Measurements from ENCODE around the gene ATP9A.
"Not testable (repeated sequence)": the region's sequence is repeated elsewhere in the genome, so short reads cannot be mapped to it uniquely, and the experiment has no call there.

ATP9A gene

DNA sequence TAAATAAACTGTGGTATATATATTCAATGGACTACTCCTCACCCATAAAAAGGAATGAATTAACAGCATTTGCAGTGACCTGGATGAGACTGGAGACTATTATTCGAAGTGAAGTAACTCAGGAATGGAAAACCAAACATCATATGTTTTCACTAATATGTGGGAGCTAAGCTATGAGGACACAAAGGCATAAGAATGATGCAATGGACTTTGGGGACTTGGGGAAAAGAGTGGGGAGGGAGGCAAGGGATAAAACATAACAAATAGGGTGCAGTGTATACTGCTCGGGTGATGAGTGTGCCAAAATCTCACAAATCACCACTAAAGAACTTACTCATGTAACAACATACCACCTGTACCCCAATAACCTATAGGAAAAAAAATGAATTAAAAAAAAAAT lies 45.2 kb downstream of the ATP9A start:
- DNase-seq (ENCODE audit: low read depth) = not testable (repeated sequence)

DNA sequence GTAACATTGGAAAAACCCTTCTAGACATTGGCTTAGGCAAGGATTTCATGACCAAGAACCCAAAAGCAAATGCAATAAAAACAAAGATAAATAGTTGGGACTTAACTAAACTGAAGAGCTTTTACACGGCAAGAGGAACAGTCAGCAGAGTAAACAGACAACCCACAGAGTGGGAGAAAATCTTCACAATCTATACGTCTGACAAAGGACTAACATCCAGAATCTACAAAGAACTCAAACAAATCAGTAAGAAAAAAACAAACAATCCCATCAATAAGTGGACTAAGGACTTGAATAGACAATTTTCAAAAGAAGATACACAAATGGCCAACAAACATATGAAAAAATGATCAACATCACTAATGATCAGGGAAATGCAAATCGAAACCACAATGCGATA lies 45.9 kb downstream of the ATP9A start:
- not testable (repeated sequence) for DNase-seq (ENCODE audit: low read depth)

DNA sequence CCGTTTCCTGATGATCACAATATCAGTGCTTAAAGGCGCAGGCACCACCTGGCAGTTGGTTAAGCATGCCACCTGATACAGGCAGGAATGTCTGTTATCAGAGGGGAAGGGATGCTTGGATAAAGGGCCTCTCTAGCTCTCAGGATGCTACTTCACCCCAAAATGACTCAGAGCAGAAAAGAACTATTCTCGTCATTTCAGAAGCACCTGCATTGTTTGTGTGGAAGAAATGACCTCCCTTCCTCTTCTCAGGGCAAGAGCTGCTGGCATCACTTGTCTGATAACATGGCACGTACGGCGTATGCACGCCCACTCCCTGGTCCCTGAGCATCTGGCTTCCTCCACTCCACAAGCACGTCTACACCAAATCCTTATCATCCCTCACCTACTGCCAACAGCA lies 47.3 kb downstream of the ATP9A start:
- no peak for DNase-seq (ENCODE audit: low read depth)

DNA sequence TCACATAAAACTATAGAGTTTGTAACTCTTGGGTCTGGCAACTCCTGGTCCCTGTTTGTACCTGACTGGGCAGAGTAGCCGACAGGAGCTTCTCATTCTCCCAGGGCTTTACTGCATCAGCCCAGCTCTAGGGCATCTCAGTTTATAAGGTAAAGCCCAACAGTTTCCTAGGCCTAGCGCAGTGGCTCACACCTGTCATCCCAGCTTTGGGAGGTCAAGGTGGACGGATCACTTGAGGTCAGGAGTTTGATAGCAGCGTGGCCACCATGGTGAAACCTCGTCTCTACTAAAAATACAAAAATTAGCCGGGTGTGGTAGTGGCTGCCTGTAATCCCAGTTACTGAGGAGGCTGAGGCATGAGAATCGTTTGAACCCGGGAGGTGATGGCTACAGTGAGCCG lies 47.8 kb downstream of the ATP9A start:
- no peak for DNase-seq (ENCODE audit: low read depth)

DNA sequence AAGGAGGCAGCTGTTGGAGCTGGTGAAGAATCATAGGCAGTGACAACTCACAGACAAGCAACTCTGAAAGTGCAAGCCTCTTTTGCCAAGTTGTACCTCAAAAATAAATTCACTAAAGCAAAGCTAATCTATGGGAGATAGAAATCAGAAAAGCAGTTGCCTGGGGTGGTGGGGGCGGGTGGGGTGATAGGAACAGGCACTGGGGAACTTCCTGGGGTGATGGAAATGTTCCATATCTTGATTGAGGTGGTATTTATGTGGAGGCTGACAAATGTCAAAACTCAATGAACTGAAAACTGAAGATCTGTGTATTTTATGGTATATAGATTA lies 52.4 kb downstream of the ATP9A start:
- no peak for DNase-seq (ENCODE audit: low read depth)

DNA sequence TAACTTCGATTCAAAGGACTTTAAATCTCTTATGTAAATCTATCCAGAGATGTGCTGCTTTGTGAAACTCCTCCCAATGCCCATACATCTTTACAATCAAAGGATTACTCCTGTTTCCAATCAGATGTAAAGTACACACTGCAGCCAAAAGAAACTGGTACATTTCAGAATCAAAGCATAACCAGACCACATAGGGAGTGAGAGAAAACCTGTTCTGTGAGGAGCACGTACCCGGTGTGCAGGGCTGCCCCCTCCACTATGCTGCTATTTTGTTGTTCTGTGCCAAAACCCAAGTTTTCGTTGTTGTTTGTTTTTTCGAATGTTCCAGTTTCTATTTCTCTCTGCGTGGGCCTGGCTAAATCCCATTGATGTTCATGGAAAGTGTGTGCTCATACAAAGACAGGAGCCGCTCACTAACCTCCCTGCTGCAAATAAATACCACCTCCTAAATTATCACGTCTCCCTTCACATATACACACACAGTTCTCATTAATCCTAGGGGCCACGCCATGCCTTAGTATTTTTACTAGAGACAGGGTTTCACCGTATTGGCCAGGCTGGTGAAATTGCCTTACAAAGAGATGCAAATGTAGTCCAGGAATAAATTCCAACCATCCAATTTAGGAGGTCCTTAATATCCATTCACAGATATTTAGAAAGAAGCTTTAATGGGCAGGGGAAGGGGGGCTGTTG lies 52.9 kb downstream of the ATP9A start:
- DNase-seq (ENCODE audit: low read depth) = no peak

DNA sequence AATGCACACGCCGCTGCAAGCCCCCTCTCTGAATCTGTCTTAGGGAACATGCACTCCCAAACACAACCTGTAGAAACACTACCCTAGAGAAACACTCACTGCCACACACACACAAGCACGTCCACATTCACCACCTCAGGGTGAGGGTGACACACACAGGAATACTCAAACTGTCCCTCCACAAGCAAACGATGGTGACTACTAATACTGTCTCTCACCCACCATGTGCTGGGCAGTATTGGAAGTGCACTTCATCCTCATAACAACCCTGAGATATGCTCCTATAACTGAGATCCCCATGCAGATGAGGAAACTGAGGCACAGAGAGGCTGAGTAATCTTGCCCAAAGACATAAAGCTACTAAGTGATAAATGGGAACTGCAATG lies 55.0 kb downstream of the ATP9A start:
- no peak for DNase-seq (ENCODE audit: low read depth)

DNA sequence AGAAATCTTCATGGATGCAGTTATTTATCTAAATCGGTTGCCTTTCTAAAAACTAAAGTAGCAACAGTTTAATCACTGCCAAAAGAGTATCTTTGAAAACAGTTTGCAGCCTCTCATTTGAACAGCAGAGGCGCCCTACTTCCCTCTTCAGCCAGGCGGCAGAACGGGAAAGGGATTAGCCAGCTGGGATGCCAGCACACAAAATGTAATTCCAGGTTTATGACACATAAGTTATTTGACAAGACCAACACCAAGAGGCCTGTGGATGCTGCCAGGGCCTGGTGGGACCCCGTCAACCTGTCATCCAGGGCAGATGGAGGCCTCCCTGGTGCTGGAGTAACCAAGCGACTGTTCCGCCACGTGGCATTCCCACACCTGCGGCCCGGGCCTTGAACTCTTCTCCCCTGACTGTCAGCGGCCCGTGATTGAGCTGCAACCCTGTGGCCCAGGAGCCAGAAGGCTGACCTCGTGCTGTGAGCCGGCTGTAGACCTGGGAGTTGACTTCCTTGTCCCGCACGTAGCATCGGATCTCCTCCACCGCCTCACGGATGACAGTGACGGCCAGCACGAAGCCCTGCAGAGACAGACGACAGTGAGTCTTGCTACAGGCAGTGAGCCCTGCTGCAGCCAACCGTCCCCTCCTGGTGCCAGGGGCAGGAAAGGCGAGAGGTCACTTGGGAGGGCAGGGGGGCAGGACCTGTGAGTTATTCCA lies 55.5 kb downstream of the ATP9A start:
- DNase-seq (ENCODE audit: low read depth) = no peak

DNA sequence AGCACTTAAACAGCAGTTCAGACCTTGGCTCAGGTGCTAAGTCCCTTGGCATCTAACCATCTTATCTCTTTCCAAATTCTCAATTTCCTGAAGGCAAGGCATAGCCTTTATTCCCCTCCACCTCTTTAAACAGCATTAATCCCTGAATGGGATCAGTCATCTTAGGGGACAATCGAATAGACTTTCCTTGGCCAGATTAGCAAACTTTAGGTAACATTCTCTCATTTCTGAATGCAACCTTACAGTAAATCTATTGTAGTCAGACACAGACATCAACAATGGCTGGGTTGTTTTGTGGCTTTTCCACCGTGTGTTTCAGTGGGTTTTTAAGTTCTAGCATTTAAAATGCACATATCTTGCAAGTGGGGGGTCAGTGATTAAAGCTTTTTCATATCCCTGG lies 56.8 kb downstream of the ATP9A start:
- DNase-seq (ENCODE audit: low read depth) = no peak

DNA sequence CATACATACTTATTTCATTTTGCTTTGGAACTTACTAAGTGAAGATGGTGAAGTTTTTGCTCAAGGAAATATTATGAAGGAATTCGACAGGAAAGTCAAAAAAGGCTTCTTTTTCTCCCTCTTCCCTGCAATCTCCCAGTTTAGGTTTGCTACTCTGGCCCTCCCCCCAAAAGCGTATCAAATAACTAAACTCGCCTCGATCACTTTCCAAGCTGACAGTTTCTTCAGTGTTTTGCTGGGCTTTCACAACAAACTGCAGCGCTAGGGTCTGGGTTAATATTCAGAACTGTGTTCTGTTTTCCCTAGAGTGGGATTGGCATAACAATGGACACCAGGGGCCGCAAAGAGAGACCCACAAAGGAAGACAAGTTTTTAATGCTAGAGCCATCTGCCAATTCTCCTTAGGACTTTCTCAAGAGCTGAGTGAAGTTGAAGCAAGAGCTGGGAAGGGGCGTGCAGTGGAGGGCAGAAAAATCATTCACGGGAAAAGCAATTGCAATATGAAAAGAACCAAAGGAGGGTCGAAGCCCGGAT lies 57.8 kb downstream of the ATP9A start:
- DNase-seq (ENCODE audit: low read depth) = no peak

DNA sequence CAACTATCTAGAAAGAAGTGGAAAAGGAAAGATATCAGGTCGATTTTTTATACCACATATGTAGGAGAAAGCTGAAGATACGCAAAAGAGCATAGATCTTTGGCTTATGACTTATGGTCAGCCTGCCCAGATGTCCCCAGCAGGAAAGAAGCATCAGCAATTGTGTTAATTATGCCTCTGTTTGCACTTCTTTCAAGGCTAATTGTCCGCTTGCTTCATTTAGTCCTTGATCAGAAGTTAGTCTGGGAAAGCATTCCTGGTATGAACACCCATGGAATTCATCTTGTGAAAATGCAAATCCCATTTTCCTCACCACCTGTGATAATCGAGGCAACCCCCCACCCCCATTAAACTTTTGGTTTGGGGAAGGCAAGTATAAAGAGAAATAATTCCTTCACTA lies 62.8 kb downstream of the ATP9A start:
- no peak for DNase-seq (ENCODE audit: low read depth)

DNA sequence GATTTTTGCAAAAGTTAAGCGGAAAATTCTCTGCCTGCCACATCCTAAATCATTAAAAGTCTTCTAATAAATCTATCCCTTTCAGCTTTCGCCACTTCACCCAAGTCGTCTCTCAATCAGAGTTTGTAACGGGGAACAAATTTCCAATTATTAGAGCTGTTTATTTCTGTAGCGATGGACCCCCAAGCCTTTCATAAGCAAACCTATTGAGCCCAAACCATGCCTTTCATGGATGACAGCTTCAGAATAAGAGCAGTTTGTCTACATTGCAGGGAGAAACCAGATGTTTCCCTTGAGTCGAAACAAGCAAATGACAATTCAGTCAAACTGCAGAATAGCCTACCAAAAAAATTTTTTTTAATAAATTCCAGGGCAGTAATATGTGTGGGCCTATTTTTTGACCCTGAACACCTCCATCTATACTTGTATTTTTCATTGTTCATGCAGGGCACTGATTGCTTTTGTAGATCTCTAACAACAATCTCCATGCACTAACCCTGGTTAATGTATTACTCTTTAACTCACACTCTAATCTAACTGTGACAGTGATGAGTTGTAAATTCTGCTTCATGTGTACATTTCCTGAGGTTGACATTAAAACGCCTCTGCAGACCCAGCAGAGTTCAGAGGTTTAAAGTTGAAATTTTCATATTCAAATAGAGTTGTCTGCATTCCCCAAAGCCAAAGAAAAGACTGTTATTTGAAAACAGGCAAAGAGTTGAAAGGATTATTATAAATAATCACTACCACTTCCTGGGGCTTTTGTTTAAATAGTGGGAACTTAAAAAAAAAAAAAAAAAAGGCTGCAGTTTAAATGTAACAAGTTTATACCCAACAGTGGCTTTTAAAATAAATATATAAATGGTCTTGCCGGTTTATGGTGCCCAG lies 64.5 kb downstream of the ATP9A start:
- no peak for DNase-seq (ENCODE audit: low read depth)

DNA sequence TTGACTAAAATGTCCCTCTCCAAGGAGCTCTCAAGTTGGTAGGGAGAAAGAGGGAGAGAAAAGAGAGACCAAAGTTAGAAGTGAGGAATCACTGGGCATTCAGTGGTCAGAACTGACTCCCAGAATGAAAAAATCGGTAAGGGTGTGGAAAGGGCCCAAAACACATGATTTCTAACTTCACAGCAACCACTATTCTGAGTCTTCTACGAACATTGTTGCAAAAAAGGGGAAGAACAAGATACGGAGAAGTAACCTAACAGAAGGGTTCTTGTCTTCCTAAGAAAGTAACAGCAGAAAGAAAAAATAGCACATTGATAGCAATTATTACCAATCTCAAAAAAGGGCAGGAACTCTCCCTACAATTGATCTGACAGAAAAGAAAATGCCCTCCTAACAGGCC lies 65.6 kb downstream of the ATP9A start:
- DNase-seq (ENCODE audit: low read depth) = no peak

DNA sequence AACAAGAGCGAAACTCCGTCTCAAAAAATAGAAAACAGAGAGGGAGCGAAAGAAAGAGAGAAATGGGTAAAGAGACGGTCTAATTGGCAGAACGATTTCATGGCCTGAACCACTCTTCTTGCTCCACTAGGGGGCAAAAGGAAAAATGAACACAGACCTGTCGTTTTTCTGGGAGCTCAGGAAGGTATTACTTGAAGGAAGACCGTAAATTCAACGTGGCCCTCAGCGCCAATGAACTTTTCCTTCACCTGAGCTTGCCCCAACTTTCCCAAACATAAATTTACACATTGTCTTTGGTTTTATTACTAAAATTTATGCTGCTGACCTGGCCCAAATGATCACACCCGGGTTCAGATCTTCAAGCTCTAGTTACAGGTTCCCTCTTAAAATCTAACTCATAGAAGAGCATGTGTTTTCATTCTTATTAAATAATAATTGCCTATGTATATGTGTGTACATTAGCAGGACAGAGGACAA lies 67.3 kb downstream of the ATP9A start:
- DNase-seq (ENCODE audit: low read depth) = no peak

DNA sequence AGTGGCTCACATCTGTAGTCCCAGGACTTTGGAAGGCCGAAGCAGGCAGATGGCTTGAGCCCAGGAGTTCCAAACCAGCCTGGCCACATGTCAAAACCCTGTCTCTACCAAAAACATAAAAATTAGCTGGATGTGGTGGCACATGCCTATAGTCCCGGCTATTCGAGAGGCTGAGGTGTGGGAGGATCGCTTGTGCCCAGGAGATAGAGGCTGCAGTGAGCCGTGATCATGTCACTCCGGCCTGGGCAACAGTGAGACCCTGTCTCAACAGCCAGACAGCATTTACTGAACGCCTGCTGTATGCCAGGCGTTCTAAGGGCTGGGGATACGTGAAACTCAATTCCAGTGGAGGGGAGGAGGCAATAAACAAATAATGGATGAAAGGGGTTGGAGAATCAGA lies 69.9 kb downstream of the ATP9A start:
- no peak for DNase-seq (ENCODE audit: low read depth)

DNA sequence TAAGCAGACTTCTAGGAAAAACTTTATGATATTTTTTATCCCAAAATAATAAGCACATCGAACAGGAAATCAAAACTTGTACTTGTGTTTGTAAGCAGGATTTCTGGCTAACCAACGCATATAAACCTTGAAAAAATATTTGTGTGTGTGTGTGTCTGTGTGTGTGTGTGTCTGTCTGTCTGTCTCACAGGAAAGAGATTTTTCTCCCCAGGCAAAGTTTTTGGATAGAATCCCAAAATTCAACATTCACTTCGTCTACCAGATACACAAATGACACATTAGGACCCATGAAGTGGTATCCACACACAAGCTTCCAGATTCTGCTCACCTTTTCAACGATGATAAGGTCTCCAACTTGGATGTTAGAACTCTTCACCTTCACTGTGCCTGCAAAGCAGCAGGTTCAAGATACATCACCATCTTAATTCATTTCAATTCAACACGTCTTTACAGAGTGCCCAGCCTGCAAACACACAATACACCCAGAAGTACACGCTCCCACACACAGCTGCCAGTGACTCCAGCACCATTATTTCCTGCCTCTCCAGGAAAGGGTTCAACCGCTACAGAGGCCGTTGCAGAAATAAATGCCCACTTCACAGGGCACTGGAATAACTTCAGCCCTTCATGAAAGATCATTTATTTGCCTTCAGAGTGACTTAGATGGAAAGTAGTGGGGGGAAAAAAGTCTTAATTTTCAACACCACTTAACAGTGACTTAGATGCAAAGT lies 70.9 kb downstream of the ATP9A start:
- DNase-seq (ENCODE audit: low read depth) = no peak

DNA sequence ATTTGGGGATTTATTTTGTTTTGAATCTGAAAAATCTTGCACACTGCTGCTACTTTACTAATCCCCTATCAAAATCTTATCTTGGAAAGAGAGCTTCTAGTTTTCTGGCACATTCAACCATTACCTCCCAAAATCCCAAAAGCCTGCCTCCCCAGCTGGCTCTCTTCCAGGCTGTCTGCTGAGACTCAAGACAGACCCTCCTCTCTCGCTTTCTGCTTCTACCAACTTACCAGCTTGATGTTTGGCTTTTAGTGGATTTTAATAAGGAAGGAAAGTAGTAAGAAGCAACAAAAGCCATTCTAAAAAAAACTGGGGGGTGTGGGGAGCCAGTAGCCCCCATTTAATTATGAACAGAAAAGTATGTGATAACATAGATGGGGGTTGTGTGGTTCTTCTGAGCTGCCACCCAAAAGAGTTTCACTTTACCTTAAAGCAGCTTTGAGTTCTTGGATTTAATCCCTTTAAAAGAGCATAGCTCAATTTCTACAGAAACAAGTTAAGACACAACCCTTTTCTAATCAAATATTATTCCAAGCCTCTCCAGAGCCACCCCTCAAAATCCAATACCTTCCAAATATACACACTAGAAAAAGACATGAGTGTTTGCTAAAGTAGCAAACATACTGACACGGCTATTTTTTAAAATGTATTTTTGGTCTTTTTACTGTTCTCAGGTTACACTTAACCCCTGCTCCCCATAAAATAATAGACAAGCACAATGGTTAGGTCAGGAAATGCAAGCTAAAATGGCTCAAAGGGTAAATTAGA lies 71.7 kb downstream of the ATP9A start:
- no peak for DNase-seq (ENCODE audit: low read depth)

DNA sequence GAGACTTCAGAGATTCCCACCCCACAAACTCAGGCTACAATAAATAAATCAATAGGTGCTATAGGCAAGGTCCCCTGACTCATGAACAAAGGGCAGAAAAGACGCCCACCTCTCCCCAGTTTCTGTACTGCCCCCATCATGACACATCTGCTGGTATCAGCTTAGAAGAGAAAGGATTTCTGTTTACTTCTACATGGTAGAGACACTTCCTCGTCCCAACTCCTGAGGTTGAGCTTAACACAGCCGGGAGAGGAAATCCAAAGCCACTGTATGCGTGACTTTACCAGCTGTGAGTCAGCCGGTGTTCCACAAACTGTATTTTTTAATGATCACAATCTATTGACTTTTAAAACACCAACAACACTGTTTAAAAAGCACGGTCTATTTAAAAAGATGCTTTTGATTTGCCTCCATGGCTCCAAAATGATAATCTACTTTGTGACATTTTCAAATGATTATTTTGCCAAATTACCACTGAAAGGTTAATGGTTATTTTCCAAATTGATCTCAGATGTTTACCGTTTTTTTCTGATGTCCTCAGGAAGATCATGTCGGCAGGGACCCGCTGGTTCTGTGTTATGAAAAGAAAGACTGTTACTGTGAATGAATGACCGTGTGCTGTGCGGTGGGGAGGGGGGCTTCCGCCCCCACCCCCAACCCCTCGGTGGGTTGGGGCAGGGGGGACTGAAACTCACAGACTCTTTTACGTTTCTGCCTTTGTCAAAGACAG lies 72.5 kb downstream of the ATP9A start:
- DNase-seq (ENCODE audit: low read depth) = no peak

DNA sequence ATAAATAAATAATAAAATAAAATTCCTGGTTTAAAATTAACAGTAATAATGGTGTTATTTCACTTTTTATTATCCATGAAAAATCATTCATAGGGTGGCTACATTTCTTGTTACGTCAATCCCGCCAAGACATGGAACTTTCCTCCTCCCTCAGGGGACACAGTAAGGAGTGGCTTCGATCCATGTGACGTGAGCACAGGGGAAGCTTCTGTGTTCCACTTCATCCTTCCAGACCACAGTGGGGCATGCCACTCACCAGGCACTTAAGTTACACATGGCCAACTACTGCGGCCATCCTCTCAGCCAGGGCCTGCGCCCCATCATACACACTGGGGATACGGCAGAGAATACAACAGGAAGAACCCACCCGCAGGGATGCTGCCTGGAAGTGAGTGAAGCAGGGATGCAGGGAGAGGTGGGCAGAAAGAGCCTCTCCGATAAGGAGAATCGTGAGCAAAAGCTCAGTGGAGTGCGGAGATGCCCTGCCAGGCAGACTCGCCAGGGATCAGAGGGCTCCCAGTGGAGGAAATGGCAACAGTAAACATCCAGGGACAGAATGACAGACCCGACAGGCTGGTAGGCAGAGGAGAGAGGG lies 75.3 kb downstream of the ATP9A start:
- DNase-seq (ENCODE audit: low read depth) = no peak

DNA sequence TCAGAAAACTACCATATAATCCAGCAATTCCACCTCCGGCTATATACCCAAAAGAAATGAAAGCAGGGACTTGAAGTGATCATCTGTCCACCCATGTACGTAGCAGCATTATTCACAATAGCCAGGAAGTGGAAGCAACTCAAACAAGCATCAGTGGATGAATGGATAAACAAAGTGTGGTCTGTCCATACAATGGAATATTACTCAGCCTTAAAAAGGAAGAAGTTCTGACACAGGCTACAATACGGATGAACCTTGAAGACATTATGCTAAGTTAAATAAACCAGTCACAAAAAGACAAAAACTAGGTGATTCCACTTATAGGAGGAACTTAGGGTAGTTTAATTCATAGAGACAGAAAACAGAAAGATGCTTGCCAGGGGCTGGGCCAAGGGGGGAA lies 76.5 kb downstream of the ATP9A start:
- no peak for DNase-seq (ENCODE audit: low read depth)
